Common myeloid progenitor, CD34-positive (primary cell): ENCODE data around the gene TRIM5.

Experiments used
- CTCF ChIA-PET: fragments of 350-600 bp; sonication (Branson Sonifier 250); formaldehyde crosslinking; loops from one replicate; lab custom pipeline; 2021; ENCODE audit warnings: antibody characterized with exemption; lab: Charles Lee
- POLR2A ChIA-PET: fragments of 350-600 bp; sonication (Branson Sonifier 250); formaldehyde crosslinking; loops from one replicate; lab custom pipeline; 2021; ENCODE audit warnings: antibody characterized with exemption; lab: Charles Lee
- DNase-seq, 3 donors: peaks; one replicate each; pipeline versions ENCODE4 v3.0.0 to v3.0.0-alpha.2; 2013
- H3K27ac ChIP-seq, 2 experiments: 1 replicate in 1 of 2; 2 replicates in 1 of 2; pipeline ENCODE4 v1.7.0; 2013; ENCODE audit warnings: inconsistent platforms in 2 of 2, low read length in 2 of 2, mild to moderate bottlenecking in 2 of 2, low read depth in 1 of 2, moderate library complexity in 1 of 2; ENCODE audit not compliant: severe bottlenecking in 2 of 2, insufficient read depth in 1 of 2, poor library complexity in 1 of 2
- H3K27me3 ChIP-seq, 5 experiments: replicated peaks in 2 of 5; 1 replicate in 3 of 5; 2 replicates in 2 of 5; pipeline versions ENCODE4 v1.6.1 to v1.7.0; 2013; ENCODE audit warnings: low read length in 4 of 5, mild to moderate bottlenecking in 2 of 5, moderate library complexity in 2 of 5, inconsistent platforms in 1 of 5; ENCODE audit not compliant: insufficient read depth in 5 of 5, control insufficient read depth in 4 of 5
- H3K36me3 ChIP-seq, 4 experiments: 1 replicate in 2 of 4; 2 replicates in 2 of 4; pipeline versions ENCODE4 v1.6.1 to v1.7.0; 2013; ENCODE audit warnings: low read length in 3 of 4, control low read depth in 1 of 4, mild to moderate bottlenecking in 1 of 4; ENCODE audit not compliant: control insufficient read depth in 4 of 4, insufficient read depth in 4 of 4
- H3K4me1 ChIP-seq, 4 experiments: 1 replicate in 3 of 4; 2 replicates in 1 of 4; pipeline versions ENCODE4 v1.6.1 to v1.7.1; 2013; ENCODE audit warnings: low read length in 3 of 4, mild to moderate bottlenecking in 3 of 4, control low read depth in 1 of 4, inconsistent platforms in 1 of 4, moderate library complexity in 1 of 4; ENCODE audit not compliant: control insufficient read depth in 4 of 4, insufficient read depth in 4 of 4; ENCODE audit errors: control extremely low read depth in 1 of 4
- H3K4me3 ChIP-seq, 7 experiments: 1 replicate in 4 of 7; 2 replicates in 3 of 7; pipeline versions ENCODE4 v1.5.1 to v1.7.0; 2013; ENCODE audit warnings: mild to moderate bottlenecking in 7 of 7, low read length in 6 of 7, moderate library complexity in 6 of 7, inconsistent platforms in 2 of 7, low read depth in 2 of 7, control low read depth in 1 of 7; ENCODE audit not compliant: insufficient read depth in 4 of 7, control insufficient read depth in 1 of 7; ENCODE audit errors: extremely low read depth in 1 of 7
- H3K9me3 ChIP-seq, 5 experiments: 1 replicate in 4 of 5; 2 replicates in 1 of 5; pipeline versions ENCODE4 v1.6.1 to v1.7.1; 2013; ENCODE audit warnings: low read length in 4 of 5, mild to moderate bottlenecking in 2 of 5, inconsistent platforms in 1 of 5, low read depth in 1 of 5, moderate library complexity in 1 of 5; ENCODE audit not compliant: control insufficient read depth in 4 of 5, insufficient read depth in 2 of 5; ENCODE audit errors: control extremely low read depth in 1 of 5
- WGBS: methylation state at CpG from one replicate; pipeline ENCODE4 v1.1.5; 2013; ENCODE audit not compliant: insufficient coverage; 5-methylcytosine and 5-hydroxymethylcytosine counted together

Gene TRIM5

GRCh38 chr11:5713695-5714094 lies 28.8 kb upstream of the TRIM5 start:
- Histone ChIP-seq H3K9me3 (no peaks in the 10 kb centered on the region), H3K4me3 (peak overlapping the region in 2 of 7 experiments; percentile 17 to 25), H3K4me1 (peaks cover 0 to 14% (median 12%) of the 10 kb centered on the region in 4 experiments), H3K27ac (peak overlapping the region in 1 of 2 experiments; percentile 63), H3K36me3 (peaks cover 6 to 16% (median 11%) of the 10 kb centered on the region in 4 experiments), H3K27me3 (no peaks in the 10 kb centered on the region)
- WGBS: 8% methylated on average over 5 of the region's 5 CpGs
- ChIA-PET CTCF (interaction anchor here (1.3 to 3.9 kb wide), 5 partner anchors 13 to 99 kb away, joined by 3 to 18 read pairs (median 12); partner anchors contain the start of genes OR56B1, TRIM22 and TRIM5), POLR2A (no interaction called here)
- DNase-seq: peak; percentile 47 to 89 (median 79)

- no CpG with 5 or more reads among the region's 1 CpG for WGBS
- H3K9me3 ChIP-seq: no peaks in the 10 kb centered on the region
- peaks cover 12 to 26% (median 20%) of the 10 kb centered on the region in 4 experiments for H3K36me3 ChIP-seq
- no peak overlapping the region for H3K4me3 ChIP-seq
- H3K4me1 ChIP-seq: peaks cover 0 to 14% (median 12%) of the 10 kb centered on the region in 4 experiments
- DNase-seq: peak in 2 of 3 donors; percentile 42 to 57
- H3K27me3 ChIP-seq: no peaks in the 10 kb centered on the region
- no peak overlapping the region for H3K27ac ChIP-seq
- POLR2A ChIA-PET: no interaction called here
- CTCF ChIA-PET: interaction anchor here (1.1 to 3.9 kb wide), 4 partner anchors 12 to 23 kb away, joined by 3 to 18 read pairs (median 8); partner anchors contain the start of genes OR56B1 and TRIM22
These were observed 27.6 kb upstream of the TRIM5 start for GRCh38 chr11:5712507-5712906.

GRCh38 chr11:5705688-5706087 lies 20.8 kb upstream of the TRIM5 start:
- Histone ChIP-seq H3K4me3 (no peak overlapping the region), H3K27ac (no peak overlapping the region), H3K4me1 (no peaks in the 10 kb centered on the region), H3K9me3 (no peaks in the 10 kb centered on the region), H3K27me3 (no peaks in the 10 kb centered on the region), H3K36me3 (peaks cover 12 to 82% (median 29%) of the 10 kb centered on the region in 4 experiments)
- DNase-seq: no peak
- no CpG with 5 or more reads among the region's 4 CpGs for WGBS
- POLR2A ChIA-PET: no interaction called here
- CTCF ChIA-PET: interaction anchor here (0.8 to 1.3 kb wide), 3 partner anchors 21 to 103 kb away, joined by 3 to 4 read pairs (median 4); partner anchors contain the start of gene TRIM5

GRCh38 chr11:5703741-5704536 lies 19.1 kb upstream of the TRIM5 start:
- Histone ChIP-seq H3K9me3 (no peaks in the 10 kb centered on the region), H3K4me1 (no peaks in the 10 kb centered on the region), H3K4me3 (no peak overlapping the region), H3K36me3 (peaks cover 10 to 74% (median 24%) of the 10 kb centered on the region in 4 experiments), H3K27ac (no peak overlapping the region), H3K27me3 (no peaks in the 10 kb centered on the region)
- ChIA-PET POLR2A (interaction anchor here (0.7 kb wide), 1 partner anchor 9 kb away, joined by 3 read pairs; no protein-coding TSS in a partner anchor), CTCF (interaction anchor here (1.6 kb wide), 1 partner anchor 21 kb away, joined by 3 read pairs; no protein-coding TSS in a partner anchor)
- WGBS: no CpG with 5 or more reads among the region's 2 CpGs
- DNase-seq: no peak

GRCh38 chr11:5701055-5701577 lies 16.2 kb upstream of the TRIM5 start:
- no peak for DNase-seq
- H3K4me1 ChIP-seq: no peaks in the 10 kb centered on the region
- ChIA-PET CTCF (interaction anchor here (0.7 to 3.5 kb wide), 5 partner anchors 9 to 16 kb away, joined by 3 to 18 read pairs (median 3); partner anchors contain the start of genes TRIM22 and TRIM5), POLR2A (interaction anchor here (2.0 kb wide), 1 partner anchor 12 kb away, joined by 7 read pairs; the partner anchor contains the start of gene TRIM22)
- WGBS: 45% methylated on average over 2 of the region's 3 CpGs
- H3K4me3 ChIP-seq: no peak overlapping the region
- no peaks in the 10 kb centered on the region for H3K9me3 ChIP-seq
- H3K27ac ChIP-seq: no peak overlapping the region
- no peaks in the 10 kb centered on the region for H3K27me3 ChIP-seq
- H3K36me3 ChIP-seq: peaks cover 14 to 75% (median 31%) of the 10 kb centered on the region in 4 experiments

GRCh38 chr11:5700421-5701054 lies 15.7 kb upstream of the TRIM5 start:
- POLR2A ChIA-PET: interaction anchor here (0.9 to 2.0 kb wide), 2 partner anchors 11 to 16 kb away, joined by 5 to 7 read pairs; partner anchors contain the start of gene TRIM22
- peak overlapping the region in 2 of 7 experiments; percentile 33 to 36 for H3K4me3 ChIP-seq
- no peaks in the 10 kb centered on the region for H3K4me1 ChIP-seq
- H3K36me3 ChIP-seq: peaks cover 14 to 72% (median 33%) of the 10 kb centered on the region in 4 experiments
- peak in 2 of 3 donors; percentile 55 to 63 for DNase-seq
- H3K9me3 ChIP-seq: no peaks in the 10 kb centered on the region
- WGBS: no CpG with 5 or more reads among the region's 10 CpGs
- H3K27ac ChIP-seq: no peak overlapping the region
- no peaks in the 10 kb centered on the region for H3K27me3 ChIP-seq
- CTCF ChIA-PET: interaction anchor here (0.6 to 3.5 kb wide), 5 partner anchors 9 to 1154 kb away, joined by 3 to 18 read pairs (median 3); partner anchors contain the start of genes TRIM22 and TRIM5
